Activated naive CD4-positive, alpha-beta T cell treated with anti-CD3 and anti-CD28 coated beads, Interleukin-2, amount 50 U/mL, for 72 hours (primary cell): ENCODE measurements around the gene EIF4G1. TPM values are rescaled to one million over a fixed set of nuclear protein-coding genes. Genes with fewer than 3 reads are reported as not detected.
A peak's percentile ranks its signal among the peaks of the same experiment; 100 is the strongest.
"Not testable (repeated sequence)": the region's sequence is repeated elsewhere in the genome, so short reads cannot be mapped to it uniquely, and the experiment has no call there.

Source experiments
- ATAC-seq, 2 donors: fragments of 150-1000 bp; cut with Tn5 transposase; 2 replicates each; pipeline ENCODE4 v1.10.0; 2021; ENCODE audit warnings: mild to moderate bottlenecking in 2 of 2, moderate library complexity in 2 of 2
- DNase-seq, 2 donors: peaks; one replicate each; pipeline ENCODE4 v3.0.0; 2021 to 2022; ENCODE audit warnings: low spot score in 2 of 2
- H3K27ac Mint-ChIP-seq, 2 donors: one replicate each; pipeline ENCODE4 v1.8.0; 2022; ENCODE audit warnings: mild to moderate bottlenecking in 2 of 2, mixed read lengths in 2 of 2
- H3K36me3 Mint-ChIP-seq, 2 donors: one replicate each; pipeline ENCODE4 v1.8.0; 2022; ENCODE audit warnings: mixed read lengths in 2 of 2
- H3K9me3 Mint-ChIP-seq, 2 donors: one replicate each; pipeline ENCODE4 v1.8.0; 2022; ENCODE audit warnings: mixed read lengths in 2 of 2
- total RNA-seq, 2 donors: library from RNA; stranded (reverse); gene quantifications; one replicate each; pipeline ENCODE4 v1.2.3, GENCODE V29; 2022

The EIF4G1 gene, protein sequence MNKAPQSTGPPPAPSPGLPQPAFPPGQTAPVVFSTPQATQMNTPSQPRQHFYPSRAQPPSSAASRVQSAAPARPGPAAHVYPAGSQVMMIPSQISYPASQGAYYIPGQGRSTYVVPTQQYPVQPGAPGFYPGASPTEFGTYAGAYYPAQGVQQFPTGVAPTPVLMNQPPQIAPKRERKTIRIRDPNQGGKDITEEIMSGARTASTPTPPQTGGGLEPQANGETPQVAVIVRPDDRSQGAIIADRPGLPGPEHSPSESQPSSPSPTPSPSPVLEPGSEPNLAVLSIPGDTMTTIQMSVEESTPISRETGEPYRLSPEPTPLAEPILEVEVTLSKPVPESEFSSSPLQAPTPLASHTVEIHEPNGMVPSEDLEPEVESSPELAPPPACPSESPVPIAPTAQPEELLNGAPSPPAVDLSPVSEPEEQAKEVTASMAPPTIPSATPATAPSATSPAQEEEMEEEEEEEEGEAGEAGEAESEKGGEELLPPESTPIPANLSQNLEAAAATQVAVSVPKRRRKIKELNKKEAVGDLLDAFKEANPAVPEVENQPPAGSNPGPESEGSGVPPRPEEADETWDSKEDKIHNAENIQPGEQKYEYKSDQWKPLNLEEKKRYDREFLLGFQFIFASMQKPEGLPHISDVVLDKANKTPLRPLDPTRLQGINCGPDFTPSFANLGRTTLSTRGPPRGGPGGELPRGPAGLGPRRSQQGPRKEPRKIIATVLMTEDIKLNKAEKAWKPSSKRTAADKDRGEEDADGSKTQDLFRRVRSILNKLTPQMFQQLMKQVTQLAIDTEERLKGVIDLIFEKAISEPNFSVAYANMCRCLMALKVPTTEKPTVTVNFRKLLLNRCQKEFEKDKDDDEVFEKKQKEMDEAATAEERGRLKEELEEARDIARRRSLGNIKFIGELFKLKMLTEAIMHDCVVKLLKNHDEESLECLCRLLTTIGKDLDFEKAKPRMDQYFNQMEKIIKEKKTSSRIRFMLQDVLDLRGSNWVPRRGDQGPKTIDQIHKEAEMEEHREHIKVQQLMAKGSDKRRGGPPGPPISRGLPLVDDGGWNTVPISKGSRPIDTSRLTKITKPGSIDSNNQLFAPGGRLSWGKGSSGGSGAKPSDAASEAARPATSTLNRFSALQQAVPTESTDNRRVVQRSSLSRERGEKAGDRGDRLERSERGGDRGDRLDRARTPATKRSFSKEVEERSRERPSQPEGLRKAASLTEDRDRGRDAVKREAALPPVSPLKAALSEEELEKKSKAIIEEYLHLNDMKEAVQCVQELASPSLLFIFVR (N-terminal part only)
- total RNA-seq, result 100 to 1,000 TPM; 256 to 376 TPM

DNA sequence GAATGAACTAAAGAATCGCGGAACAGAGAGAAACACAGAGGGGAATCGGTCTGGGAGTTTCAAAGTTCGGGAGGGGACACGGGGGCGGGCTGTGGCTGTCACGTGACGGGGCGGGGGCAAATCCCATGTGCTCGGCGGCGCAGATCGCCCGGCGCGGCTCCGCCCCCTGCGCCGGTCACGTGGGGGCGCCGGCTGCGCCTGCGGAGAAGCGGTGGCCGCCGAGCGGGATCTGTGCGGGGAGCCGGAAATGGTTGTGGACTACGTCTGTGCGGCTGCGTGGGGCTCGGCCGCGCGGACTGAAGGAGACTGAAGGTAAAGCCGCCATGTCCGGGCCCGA, at the start of gene EIF4G1:
EIF4G1 (plus strand) TSS at position 244 of the 337 bp plus-strand sequence. CDS start 1,191 bp downstream, outside the sequence.
- ATAC-seq, result peak; percentile 95 to 96
- peak within 1 kb of the TSS; percentile 82 to 95 for H3K27ac Mint-ChIP-seq
- DNase-seq, result peak; percentile 92 to 95
- H3K36me3 Mint-ChIP-seq, result peaks cover 23 to 29% of the 10 kb centered on the region in 2 donors
- H3K9me3 Mint-ChIP-seq, result no peaks in the 10 kb centered on the region

DNA sequence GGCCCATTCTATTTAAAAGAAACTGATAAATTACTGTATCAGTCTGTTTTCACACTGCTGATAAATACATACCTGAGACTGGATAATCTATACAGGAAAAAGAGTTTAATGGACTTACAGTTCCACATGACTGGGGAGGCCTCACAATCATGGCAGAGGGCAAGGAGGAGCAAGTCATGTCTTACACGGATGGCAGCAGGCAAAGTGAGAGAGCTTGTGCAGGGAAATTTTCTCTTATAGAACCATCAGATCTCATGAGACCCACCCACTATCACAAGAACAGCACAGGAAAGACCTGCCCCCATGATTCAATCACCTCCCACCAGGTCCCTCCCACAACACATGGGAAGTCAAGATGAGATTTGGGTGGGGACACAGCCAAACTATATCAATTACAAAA, 47.2 kb upstream of the EIF4G1 start:
- not testable (repeated sequence) for H3K36me3 Mint-ChIP-seq, H3K9me3 Mint-ChIP-seq, DNase-seq, H3K27ac Mint-ChIP-seq, ATAC-seq

DNA sequence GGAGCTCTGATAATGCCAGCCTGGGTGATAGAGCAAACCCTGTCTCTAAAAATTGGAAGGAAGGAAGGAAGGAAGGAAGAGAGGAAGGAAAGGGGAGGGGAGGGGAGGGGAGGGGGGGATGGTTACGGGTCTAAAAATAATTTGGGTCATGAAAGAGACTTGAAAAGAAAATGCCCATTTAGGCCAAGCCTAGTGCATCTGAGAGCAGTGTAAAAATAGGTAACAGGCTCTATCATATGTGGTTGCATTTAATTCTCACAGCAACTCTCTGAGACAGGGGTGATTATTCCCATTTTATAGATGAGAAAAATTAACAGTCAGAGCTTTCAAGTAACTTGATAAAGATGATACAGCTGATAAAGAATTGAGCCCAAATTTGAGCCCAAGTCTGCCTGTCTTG, 42.1 kb upstream of the EIF4G1 start:
- Mint-ChIP-seq H3K9me3 (peaks cover 0 to 2% of the 10 kb centered on the region in 2 donors), H3K27ac (no peak overlapping the region), H3K36me3 (peaks cover 6 to 8% of the 10 kb centered on the region in 2 donors)
- DNase-seq (no peak), ATAC-seq (no peak)

DNA sequence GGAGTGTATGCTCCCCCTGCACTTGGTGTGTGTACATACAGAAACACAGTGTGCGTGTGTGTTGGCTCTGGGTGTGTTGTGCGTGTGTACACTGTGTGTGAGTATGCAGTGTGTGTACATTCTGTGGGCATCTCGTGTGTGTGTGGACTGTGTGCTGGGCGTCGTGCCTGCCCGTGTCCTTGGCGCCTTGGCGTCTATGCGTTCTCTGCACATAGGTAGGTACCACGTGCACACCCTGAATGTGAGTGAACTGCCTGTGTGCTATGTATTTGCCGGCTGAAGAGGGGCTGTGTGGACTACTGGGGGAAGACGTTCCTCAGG, 39.1 kb upstream of the EIF4G1 start:
- no peak for ATAC-seq
- Mint-ChIP-seq H3K36me3 (peaks cover 6 to 8% of the 10 kb centered on the region in 2 donors), H3K27ac (no peak overlapping the region), H3K9me3 (no peaks in the 10 kb centered on the region)
- DNase-seq, result no peak

DNA sequence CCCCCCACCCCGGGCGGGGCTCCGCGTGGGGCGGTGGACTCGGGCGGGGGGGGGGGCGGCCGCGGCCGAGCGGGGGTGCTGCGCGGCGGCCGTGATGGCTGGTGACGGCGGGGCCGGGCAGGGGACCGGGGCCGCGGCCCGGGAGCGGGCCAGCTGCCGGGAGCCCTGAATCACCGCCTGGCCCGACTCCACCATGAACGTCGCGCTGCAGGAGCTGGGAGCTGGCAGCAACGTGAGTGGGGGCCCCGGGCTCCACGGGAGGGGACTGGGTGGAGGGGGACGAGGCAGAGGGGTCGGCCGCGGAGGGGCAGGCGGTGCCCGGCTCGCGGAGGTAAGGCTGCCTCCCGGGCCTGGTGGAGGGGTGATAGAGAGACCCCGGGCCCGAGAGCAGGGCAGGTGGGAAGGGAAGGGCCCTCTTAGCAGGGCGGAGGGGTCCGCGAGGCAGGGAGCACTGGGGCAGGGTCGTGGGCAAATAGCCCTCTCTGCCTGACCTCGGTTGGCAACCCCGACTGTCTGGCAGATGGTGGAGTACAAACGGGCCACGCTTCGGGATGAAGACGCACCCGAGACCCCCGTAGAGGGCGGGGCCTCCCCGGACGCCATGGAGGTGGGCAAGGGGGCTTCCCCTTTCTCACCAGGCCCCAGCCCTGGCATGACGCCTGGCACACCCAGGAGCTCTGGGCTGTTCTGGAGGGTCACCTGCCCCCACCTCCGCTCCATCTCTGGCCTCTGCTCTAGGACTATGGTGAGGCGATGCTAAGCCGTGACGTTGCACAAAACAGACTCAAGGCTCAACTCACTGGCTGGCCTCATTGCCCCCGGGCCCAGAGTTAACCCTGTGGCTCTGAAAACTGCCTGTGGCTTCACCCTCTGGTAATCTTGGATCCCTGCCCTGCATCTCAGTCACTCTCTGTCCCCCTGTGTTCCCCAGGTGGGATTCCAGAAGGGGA, 38.2 kb upstream of the EIF4G1 start, which contains the start of gene ECE2:
ECE2 (plus strand) TSS at position 62 of the 950 bp plus-strand sequence; CDS start at position 194, 132 bp downstream.
- Mint-ChIP-seq H3K27ac (no peak within 1 kb of the TSS), H3K9me3 (no peaks in the 10 kb centered on the region), H3K36me3 (peaks cover 6 to 8% of the 10 kb centered on the region in 2 donors)
- DNase-seq (no peak), ATAC-seq (no peak)

DNA sequence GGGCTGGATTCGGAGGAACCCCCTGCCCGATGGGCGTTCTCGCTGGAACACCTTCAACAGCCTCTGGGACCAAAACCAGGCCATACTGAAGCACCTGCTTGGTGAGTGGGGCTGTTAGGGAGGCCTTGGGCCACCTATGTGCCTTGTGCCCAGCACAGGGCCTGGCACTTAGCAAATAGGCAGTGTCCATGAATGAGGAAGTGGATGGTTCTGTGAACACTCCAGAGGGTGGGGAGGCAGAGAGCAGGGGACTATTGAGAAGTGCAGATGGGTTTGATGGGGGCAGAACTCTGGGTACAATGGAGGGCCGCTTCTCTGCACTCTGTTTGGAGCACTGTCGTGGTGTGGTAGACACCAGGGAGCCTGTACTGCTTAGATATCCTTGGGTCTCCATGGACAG, 37.0 kb upstream of the EIF4G1 start:
- DNase-seq, result no peak
- Mint-ChIP-seq H3K9me3 (no peaks in the 10 kb centered on the region), H3K27ac (no peak overlapping the region), H3K36me3 (peaks cover 6 to 8% of the 10 kb centered on the region in 2 donors)
- ATAC-seq, result no peak

DNA sequence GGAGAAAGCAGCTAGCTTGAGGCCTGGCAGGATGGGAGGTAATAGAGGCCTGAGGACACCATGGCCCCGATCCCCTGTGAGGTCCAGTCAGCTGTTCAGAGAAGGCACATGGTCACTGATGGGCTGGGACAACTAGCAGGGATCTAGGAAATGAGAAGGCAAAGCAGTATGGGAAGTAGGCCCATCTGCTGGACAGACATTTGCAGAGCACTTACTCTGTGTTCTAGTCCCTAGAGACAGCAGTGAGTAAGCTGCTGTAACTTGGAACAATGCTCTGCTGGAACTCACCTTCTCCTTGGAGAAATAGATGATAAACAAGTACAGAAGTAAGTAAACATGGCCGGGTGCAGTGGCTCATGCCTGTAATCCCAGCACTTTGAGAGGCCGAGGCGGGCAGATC, 31.5 kb upstream of the EIF4G1 start:
- ATAC-seq (no peak), DNase-seq (no peak)
- no peaks in the 10 kb centered on the region for H3K9me3 Mint-ChIP-seq
- H3K27ac Mint-ChIP-seq, result no peak overlapping the region
- H3K36me3 Mint-ChIP-seq, result no peaks in the 10 kb centered on the region

GRCh38 chr3:184283681-184284080, 30.7 kb upstream of the EIF4G1 start:
- H3K36me3 Mint-ChIP-seq, result no peaks in the 10 kb centered on the region
- DNase-seq (no peak), ATAC-seq (no peak)
- H3K9me3 Mint-ChIP-seq, result no peaks in the 10 kb centered on the region
- no peak overlapping the region for H3K27ac Mint-ChIP-seq

DNA sequence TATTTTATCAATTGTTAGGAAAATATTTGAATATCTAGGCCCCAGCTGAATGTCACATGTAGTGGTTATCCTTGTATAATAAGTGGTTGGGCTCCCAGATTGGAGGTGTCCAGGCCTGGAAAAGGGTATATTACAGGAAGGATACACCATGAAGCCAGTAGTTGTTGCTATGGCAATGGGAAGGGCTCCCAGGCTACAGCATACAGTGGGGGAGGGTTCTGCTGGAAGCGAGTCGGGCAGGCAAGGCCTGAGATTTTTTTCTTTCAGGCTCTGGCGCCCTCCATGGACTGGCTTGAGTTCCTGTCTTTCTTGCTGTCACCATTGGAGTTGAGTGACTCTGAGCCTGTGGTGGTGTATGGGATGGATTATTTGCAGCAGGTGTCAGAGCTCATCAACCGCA, 29.7 kb upstream of the EIF4G1 start:
- DNase-seq, result peak in 1 of 2 donors; percentile 34
- no peaks in the 10 kb centered on the region for H3K36me3 Mint-ChIP-seq
- H3K9me3 Mint-ChIP-seq, result no peaks in the 10 kb centered on the region
- H3K27ac Mint-ChIP-seq, result no peak overlapping the region
- peak; percentile 53 to 71 for ATAC-seq

- no peaks in the 10 kb centered on the region for H3K36me3 Mint-ChIP-seq
- ATAC-seq (peak; percentile 82 to 85), DNase-seq (peak in 1 of 2 donors; percentile 79)
- no peak overlapping the region for H3K27ac Mint-ChIP-seq
- no peaks in the 10 kb centered on the region for H3K9me3 Mint-ChIP-seq
These were observed 24.9 kb upstream of the EIF4G1 start for GRCh38 chr3:184289426-184289938.

- Mint-ChIP-seq H3K9me3 (no peaks in the 10 kb centered on the region), H3K27ac (no peak overlapping the region), H3K36me3 (no peaks in the 10 kb centered on the region)
- ATAC-seq (no peak), DNase-seq (no peak)
These were observed 24.1 kb upstream of the EIF4G1 start for GRCh38 chr3:184290331-184290730.

- DNase-seq, result no peak
- no peaks in the 10 kb centered on the region for H3K9me3 Mint-ChIP-seq
- no peaks in the 10 kb centered on the region for H3K36me3 Mint-ChIP-seq
- ATAC-seq, result no peak
- no peak overlapping the region for H3K27ac Mint-ChIP-seq
These were observed 23.2 kb upstream of the EIF4G1 start for GRCh38 chr3:184291044-184291737.

GRCh38 chr3:184291738-184292445, 22.5 kb upstream of the EIF4G1 start:
- H3K9me3 Mint-ChIP-seq, result no peaks in the 10 kb centered on the region
- DNase-seq (no peak), ATAC-seq (no peak)
- H3K36me3 Mint-ChIP-seq, result no peaks in the 10 kb centered on the region
- H3K27ac Mint-ChIP-seq, result no peak overlapping the region

- no peaks in the 10 kb centered on the region for H3K9me3 Mint-ChIP-seq
- H3K27ac Mint-ChIP-seq, result no peak overlapping the region
- ATAC-seq, result no peak
- no peak for DNase-seq
- peaks cover 11 to 15% of the 10 kb centered on the region in 2 donors for H3K36me3 Mint-ChIP-seq
These were observed 18.6 kb upstream of the EIF4G1 start for GRCh38 chr3:184295771-184296170.
